A673 (cell line): ENCODE results near the gene DDHD1.

ENCODE experiments used
- EZH2 ChIP-seq: fragments of 200-600 bp; sonication (generic); IDR thresholded peaks from 2 replicates; pipeline ENCODE4 v1.6.1; 2017; ENCODE audit warnings: borderline replicate concordance, low read depth, mild to moderate bottlenecking, mixed read lengths, antibody characterized with exemption, low read length; ENCODE audit not compliant: poor library complexity, severe bottlenecking
- TF ChIP-seq, protein P1 (sequence below): fragments of 300-800, 200-600 bp; sonication (generic); conservative IDR thresholded peaks from 2 replicates; pipeline ENCODE4 v1.5.1; 2017; ENCODE audit warnings: low read depth, mild to moderate bottlenecking, antibody characterized with exemption, low read length, moderate library complexity, mixed read lengths

DNA sequence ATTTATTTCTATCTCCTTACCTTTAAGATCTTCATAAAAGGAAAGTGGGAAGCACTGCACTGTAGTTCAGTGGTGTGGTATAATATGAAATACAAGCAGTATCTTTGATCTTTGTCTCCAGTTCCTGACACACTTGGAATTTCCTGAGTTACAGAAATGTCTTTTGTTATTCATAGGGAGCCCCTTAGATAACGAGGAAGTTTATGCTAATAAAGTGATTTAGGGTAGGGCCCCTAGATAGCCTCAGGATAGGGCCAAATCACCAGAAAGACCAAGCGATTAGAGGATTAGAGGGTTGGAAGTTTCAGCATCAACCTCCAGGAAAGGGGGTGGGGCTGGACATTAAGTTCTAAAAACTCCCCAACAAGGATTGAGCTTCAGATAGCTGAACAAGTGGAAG is 29.9 kb upstream of the DDHD1 start:
- TF ChIP-seq, protein P1, sequence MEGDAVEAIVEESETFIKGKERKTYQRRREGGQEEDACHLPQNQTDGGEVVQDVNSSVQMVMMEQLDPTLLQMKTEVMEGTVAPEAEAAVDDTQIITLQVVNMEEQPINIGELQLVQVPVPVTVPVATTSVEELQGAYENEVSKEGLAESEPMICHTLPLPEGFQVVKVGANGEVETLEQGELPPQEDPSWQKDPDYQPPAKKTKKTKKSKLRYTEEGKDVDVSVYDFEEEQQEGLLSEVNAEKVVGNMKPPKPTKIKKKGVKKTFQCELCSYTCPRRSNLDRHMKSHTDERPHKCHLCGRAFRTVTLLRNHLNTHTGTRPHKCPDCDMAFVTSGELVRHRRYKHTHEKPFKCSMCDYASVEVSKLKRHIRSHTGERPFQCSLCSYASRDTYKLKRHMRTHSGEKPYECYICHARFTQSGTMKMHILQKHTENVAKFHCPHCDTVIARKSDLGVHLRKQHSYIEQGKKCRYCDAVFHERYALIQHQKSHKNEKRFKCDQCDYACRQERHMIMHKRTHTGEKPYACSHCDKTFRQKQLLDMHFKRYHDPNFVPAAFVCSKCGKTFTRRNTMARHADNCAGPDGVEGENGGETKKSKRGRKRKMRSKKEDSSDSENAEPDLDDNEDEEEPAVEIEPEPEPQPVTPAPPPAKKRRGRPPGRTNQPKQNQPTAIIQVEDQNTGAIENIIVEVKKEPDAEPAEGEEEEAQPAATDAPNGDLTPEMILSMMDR = no peak
- TF ChIP-seq EZH2 = no peak
